Dedifferentiated amniotic fluid mesenchymal stem cell (primary cell): Measurements from ENCODE around the gene NAV2.

Experiments used
- DNase-seq: peaks from one replicate; pipeline ENCODE4 v3.0.0-alpha.2; 2016; ENCODE audit errors: extremely low spot score

The NAV2 gene

GRCh38 chr11:19828382-19829108 is 115.9 kb downstream of the NAV2 start:
- DNase-seq: no peak

- DNase-seq: no peak
These were observed 116.6 kb downstream of the NAV2 start for GRCh38 chr11:19829109-19829837.

GRCh38 chr11:19832086-19832750 is 119.6 kb downstream of the NAV2 start:
- no peak for DNase-seq

- no peak for DNase-seq
These were observed 120.3 kb downstream of the NAV2 start for GRCh38 chr11:19832901-19833300.

GRCh38 chr11:19834771-19835170 is 122.1 kb downstream of the NAV2 start:
- DNase-seq: no peak

GRCh38 chr11:19836666-19837065 is 124.0 kb downstream of the NAV2 start:
- DNase-seq: no peak

GRCh38 chr11:19838994-19839768 is 126.5 kb downstream of the NAV2 start:
- DNase-seq: no peak

- DNase-seq: no peak
These were observed 128.3 kb downstream of the NAV2 start for GRCh38 chr11:19840961-19841360.

GRCh38 chr11:19842505-19842904 is 129.9 kb downstream of the NAV2 start:
- no peak for DNase-seq

- no peak for DNase-seq
These were observed 130.4 kb downstream of the NAV2 start for GRCh38 chr11:19843079-19843478.

GRCh38 chr11:19844012-19844411 is 131.4 kb downstream of the NAV2 start:
- DNase-seq: no peak

- DNase-seq: no peak
These were observed 132.2 kb downstream of the NAV2 start for GRCh38 chr11:19844806-19845205.

- no peak for DNase-seq
These were observed 133.0 kb downstream of the NAV2 start for GRCh38 chr11:19845626-19846025.

GRCh38 chr11:19846654-19847305 is 134.1 kb downstream of the NAV2 start:
- DNase-seq: no peak

GRCh38 chr11:19848219-19848618 is 135.6 kb downstream of the NAV2 start:
- DNase-seq: no peak

GRCh38 chr11:19849107-19849789 is 136.6 kb downstream of the NAV2 start:
- no peak for DNase-seq

- no peak for DNase-seq
These were observed 137.4 kb downstream of the NAV2 start for GRCh38 chr11:19849947-19850593.

- no peak for DNase-seq
These were observed 139.7 kb downstream of the NAV2 start for GRCh38 chr11:19852288-19852687.

GRCh38 chr11:19853016-19853415 is 140.4 kb downstream of the NAV2 start:
- DNase-seq: no peak

GRCh38 chr11:19853920-19854319 is 141.3 kb downstream of the NAV2 start:
- no peak for DNase-seq
